GM21423 (cell line): ENCODE data around the gene UNC119B.
A peak's percentile ranks its signal among the peaks of the same experiment; 100 is the strongest.
"Not testable (repeated sequence)": the region's sequence is repeated elsewhere in the genome, so short reads cannot be mapped to it uniquely, and the experiment has no call there.

ENCODE experiments used
- ATAC-seq: cut with Tn5 transposase; IDR thresholded peaks from one replicate; pipeline ENCODE4 v1.9.1; 2021; ENCODE audit warnings: mild to moderate bottlenecking, moderate library complexity; ENCODE audit not compliant: unreplicated experiment

UNC119B gene

GRCh38 chr12:120718055-120718454 lies 7.8 kb downstream of the UNC119B start:
- no peak for ATAC-seq

GRCh38 chr12:120719072-120719471 lies 8.8 kb downstream of the UNC119B start:
- peak; percentile 56 for ATAC-seq

- no peak for ATAC-seq
Measured at GRCh38 chr12:120719496-120720233, 9.4 kb downstream of the UNC119B start.

DNA sequence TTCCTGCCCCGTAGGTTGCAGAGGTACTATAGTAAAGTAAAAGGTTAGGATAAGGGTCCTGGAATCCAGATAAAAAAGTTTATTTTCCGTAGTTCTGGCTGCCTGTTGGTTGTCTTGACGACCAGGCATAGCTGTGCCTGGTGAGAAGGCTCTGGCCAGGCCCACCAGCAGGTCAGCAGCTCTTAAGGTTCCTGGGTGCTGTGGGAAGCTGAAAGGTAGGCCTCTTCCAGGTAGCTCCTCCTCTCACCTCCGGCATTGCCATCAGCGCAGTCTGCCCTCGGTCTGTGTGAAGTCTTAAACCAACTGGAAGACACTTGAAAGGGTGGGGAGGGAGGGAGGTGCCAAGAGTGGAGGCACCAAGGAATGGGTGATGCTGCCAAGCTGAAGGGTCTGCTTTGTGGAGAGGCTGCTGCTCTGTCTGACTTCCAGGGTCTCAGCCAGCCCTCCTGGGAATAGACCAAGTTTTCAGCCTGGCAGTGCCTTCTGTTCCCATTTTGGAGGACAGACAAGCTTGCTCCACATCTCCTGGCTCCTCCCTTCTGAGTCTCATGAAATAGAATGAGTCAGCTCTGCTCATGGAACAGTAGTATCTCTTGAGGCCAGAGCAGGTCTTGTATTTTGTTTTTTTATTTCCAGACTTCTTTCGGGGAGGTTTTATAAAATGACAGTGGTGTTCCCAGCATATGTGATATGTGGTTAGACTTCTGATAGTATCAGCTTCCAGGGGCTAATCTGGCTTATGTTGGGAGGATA lies 10.2 kb downstream of the UNC119B start:
- no peak for ATAC-seq

DNA sequence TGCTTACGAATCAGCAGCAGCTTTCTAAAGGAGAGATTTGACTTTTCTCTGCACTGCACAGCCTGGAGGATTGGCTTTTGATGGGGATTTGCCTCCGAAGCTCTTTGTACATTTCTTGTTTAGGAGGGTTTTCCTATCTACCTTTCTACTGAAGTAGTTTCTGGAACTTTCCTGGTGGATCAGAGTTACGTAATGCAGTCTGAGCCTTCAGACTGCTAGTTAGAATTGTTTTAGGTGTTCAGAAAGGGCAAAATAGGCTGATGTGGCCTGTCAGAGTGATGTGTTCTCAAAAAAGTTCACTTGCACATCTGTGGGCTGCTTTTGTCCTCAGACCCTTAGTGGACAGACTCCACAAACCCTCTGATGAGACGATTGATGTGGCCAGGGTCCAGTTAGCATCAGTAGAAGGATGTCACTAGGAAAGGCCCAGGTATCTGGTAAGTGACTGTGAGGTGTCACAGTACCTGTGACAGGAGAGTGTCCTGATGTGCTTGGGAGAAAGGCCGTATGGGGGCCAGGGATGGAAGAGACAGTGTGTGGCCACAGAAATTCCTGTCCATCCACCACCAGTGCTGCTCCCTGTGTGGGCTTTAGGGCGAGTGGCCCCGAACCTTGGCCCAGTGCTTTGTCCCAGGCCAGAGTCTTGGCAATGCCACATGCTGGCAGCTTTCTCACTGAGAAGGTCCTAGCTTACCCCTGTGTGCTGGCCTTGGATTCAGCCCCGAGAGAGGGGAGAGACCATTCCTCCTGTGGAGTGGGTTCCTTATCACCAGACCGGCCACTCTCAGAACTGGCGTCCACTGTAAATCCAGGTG lies 10.9 kb downstream of the UNC119B start:
- no peak for ATAC-seq

DNA sequence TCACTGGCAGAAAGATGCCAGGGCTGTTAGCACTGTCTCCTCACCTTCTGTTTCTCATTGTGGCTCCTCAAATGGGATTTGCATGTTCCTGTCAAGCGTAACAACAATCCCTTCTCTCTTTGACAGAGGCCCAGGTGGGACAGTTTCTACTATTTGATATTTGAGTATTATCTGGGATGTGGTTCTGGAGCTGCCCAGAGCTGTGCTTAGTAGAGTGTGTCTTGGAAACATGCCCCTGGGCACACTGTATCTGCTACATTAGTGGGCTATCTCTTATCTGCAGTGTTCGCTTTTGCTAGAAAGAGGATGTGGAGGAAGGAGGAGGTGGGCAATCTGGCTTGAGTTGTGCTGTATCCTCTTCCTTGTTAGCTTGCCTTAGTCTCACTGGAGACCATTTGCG lies 11.6 kb downstream of the UNC119B start:
- ATAC-seq: no peak

GRCh38 chr12:120722784-120723183 lies 12.5 kb downstream of the UNC119B start:
- no peak for ATAC-seq

GRCh38 chr12:120724720-120725119 lies 14.5 kb downstream of the UNC119B start:
- ATAC-seq: no peak

- no peak for ATAC-seq
Measured at GRCh38 chr12:120725151-120725658, 14.9 kb downstream of the UNC119B start.

GRCh38 chr12:120725659-120726509 lies 15.6 kb downstream of the UNC119B start, which contains the start of gene ACADS:
ACADS (plus strand) TSS chr12:120725826; CDS start chr12:120725886, 60 bp downstream.
- peak; percentile 96 for ATAC-seq

DNA sequence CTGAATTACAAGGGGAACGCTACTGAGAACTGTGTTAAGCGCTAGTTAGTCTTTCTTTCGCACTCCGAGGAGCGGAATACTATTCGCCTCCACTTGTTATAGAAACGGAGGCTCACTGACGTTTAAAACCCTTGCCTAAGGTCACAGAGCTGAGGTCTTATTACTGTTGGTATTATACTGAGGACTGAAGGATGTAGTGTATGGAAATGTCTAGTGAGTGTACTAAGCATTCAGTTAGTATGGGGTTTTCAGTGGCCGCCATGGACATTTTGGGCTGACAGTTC lies 16.2 kb downstream of the UNC119B start:
- ATAC-seq: no peak

DNA sequence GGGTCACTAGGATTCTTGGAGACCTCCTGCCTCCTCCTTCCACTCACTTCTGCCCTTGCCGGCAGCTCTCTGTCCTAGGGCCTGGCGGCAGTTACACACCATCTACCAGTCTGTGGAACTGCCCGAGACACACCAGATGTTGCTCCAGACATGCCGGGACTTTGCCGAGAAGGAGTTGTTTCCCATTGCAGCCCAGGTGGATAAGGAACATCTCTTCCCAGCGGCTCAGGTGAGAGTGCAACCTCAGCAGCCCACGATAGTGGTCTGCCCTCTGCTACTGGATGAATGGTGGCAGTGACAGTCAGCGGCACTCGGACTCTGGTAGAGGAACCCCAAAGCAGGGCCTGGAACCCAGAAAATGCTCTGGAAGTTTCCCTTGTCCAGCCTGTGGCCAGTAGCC lies 16.7 kb downstream of the UNC119B start:
- no peak for ATAC-seq

GRCh38 chr12:120732198-120732597 lies 21.9 kb downstream of the UNC119B start:
- ATAC-seq: not testable (repeated sequence)

DNA sequence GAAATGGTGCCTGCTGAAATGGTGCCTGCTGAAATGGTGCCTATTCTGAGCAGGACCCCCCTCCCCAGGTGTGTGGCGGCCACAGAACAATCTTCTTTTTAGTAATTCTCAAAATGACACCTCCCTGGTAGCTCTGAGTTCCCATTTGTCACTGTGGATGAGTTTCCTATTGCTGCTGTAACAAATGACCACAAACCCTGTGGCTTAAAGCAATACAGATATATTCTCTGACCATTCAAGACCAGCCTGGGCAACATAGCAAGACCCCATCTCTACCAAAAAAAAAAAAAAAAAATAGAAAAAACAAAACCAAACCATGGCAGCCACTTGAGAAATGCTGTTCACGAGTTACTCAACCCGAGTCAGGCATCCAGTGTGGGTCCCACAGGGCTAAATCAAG lies 23.3 kb downstream of the UNC119B start:
- ATAC-seq: no peak

GRCh38 chr12:120734210-120734609 lies 24.0 kb downstream of the UNC119B start:
- ATAC-seq: no peak

GRCh38 chr12:120735181-120735580 lies 24.9 kb downstream of the UNC119B start:
- no peak for ATAC-seq

GRCh38 chr12:120736404-120737331 lies 26.4 kb downstream of the UNC119B start:
- ATAC-seq: no peak

DNA sequence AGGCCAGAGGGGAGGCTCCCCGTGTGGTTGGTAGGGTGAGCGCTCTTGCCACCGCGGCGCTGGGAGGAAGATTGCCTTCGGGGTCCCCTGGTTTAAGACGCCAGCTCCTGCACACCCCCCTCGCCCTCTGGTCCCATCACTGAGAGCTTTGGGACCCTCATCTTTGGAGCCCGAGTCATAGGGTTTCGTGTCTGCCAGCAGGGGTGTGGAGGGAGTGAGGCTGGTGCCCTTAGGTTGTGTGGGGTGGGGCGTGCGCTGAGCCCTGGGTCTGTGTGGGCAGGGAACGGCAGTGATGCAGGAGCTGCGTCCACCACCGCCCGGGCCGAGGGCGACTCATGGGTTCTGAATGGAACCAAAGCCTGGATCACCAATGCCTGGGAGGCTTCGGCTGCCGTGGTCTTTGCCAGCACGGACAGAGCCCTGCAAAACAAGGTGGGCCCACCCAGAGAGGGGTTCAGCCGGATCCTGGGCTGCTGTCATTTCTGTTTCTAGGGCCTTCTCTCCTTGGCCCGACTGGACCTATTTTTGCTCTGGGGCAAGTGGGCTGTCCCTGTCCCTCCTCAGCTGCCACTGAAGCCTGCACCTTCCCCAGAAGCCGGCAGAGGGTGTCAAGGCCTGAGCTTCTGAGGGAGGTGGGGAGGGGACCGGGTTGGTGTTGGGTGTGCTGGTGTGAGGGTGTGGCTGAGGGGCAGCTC lies 27.4 kb downstream of the UNC119B start:
- no peak for ATAC-seq
